Gastrocnemius medialis (tissue), 4 donors: ENCODE measurements around the gene LYPLA2. TPM values are rescaled to one million over a fixed set of nuclear protein-coding genes. Genes with fewer than 3 reads are reported as not detected.

Experiments used
- ATAC-seq, 2 donors: fragments of 150-250 bp; one replicate each; pipeline ENCODE4 v1.9.1; 2016
- DNase-seq, 2 donors: peaks; one replicate each; pipeline ENCODE4 v3.0.0-alpha.2; 2019
- H3K27ac ChIP-seq, 4 donors: fragments of 200-600 bp; sonication (generic); 1 replicate in 1 of 4; 2 replicates in 3 of 4; pipeline ENCODE4 v1.5.1; 2016 to 2018; ENCODE audit warnings: mild to moderate bottlenecking in 2 of 4, moderate library complexity in 1 of 4
- H3K27me3 ChIP-seq, 3 donors: fragments of 200-600 bp; sonication (generic) in 2 of 3; 1 replicate in 1 of 3; 2 replicates in 2 of 3; pipeline versions ENCODE4 v1.5.1 to v1.6.0; 2016 to 2019; ENCODE audit warnings: mild to moderate bottlenecking in 1 of 3, moderate library complexity in 1 of 3
- H3K36me3 ChIP-seq, 2 donors: fragments of 200-600 bp; sonication (generic) in 1 of 2; one replicate each; pipeline ENCODE4 v1.5.1; 2017 to 2018
- H3K4me1 ChIP-seq, 2 donors: fragments of 200-600 bp; sonication (generic) in 1 of 2; one replicate each; pipeline ENCODE4 v1.5.1; 2016 to 2017; ENCODE audit warnings: mild to moderate bottlenecking in 2 of 2
- H3K4me3 ChIP-seq, 4 donors: fragments of 200-600 bp; sonication (generic) in 3 of 4; 1 replicate in 1 of 4; 2 replicates in 3 of 4; pipeline ENCODE4 v1.5.1; 2016 to 2019; ENCODE audit warnings: mild to moderate bottlenecking in 2 of 4
- H3K9me3 ChIP-seq, 3 donors: fragments of 200-600 bp; sonication (generic) in 2 of 3; 1 replicate in 1 of 3; 2 replicates in 2 of 3; pipeline ENCODE4 v1.5.1; 2016 to 2019
- CTCF ChIP-seq, 5 experiments: fragments of 450-650 bp in 3 of 5; fragments of 200-600 bp in 2 of 5; sonication (generic) in 2 of 5; IDR thresholded peaks in 4 of 5; conservative IDR thresholded peaks in 1 of 5; 1 replicate in 4 of 5; 2 replicates in 1 of 5; pipeline ENCODE4 v1.5.1; 2016 to 2019; ENCODE audit warnings: antibody characterized with exemption in 5 of 5, mild to moderate bottlenecking in 3 of 5, moderate library complexity in 3 of 5
- POLR2A ChIP-seq, 2 donors: fragments of 450-650 bp; IDR thresholded peaks; one replicate each; pipeline ENCODE4 v1.6.1; 2017; ENCODE audit warnings: antibody characterized with exemption in 2 of 2, mild to moderate bottlenecking in 2 of 2, moderate library complexity in 2 of 2
- in situ Hi-C, 4 donors: fragments of 200-750 bp; cut with MboI; loops; one replicate each; pipeline versions ENCODE4 v1.15.0 to v1.8.0; 2017; ENCODE audit warnings: low sequenced_read_pairs in 4 of 4
- intact Hi-C: fragments of 100-400 bp; cut with DNase I; formaldehyde crosslinking; loops from one replicate; pipeline ENCODE4 v1.15.1; 2023; ENCODE audit warnings: low total_unique reads
- total RNA-seq, 4 donors: library from RNA; depleted of rRNA; stranded (reverse); fragments of >200 nt; gene quantifications; one replicate each; pipeline versions ENCODE4 v1.1.0 to v1.2.3, GENCODE V29; 2016

LYPLA2 gene
- total RNA-seq, 4 donors from 2014 or later, result 35.3 to 40.9 (median 36.7) TPM

- intact Hi-C loops, result no loop called here
- Histone ChIP-seq H3K27me3 (no peaks in the 10 kb centered on the region), H3K4me1 (peaks cover 24 to 26% of the 10 kb centered on the region in 2 donors), H3K27ac (no peak overlapping the region), H3K9me3 (no peaks in the 10 kb centered on the region), H3K36me3 (peaks cover 0 to 45% of the 10 kb centered on the region in 2 donors), H3K4me3 (no peak overlapping the region)
- no peak for TF ChIP-seq CTCF (IDR thresholded peaks at IDR 0.05 in 4 of 5, conservative IDR thresholded peaks at IDR 0.05 in 1 of 5)
- TF ChIP-seq POLR2A (IDR thresholded peaks at IDR 0.05), result no peak
- DNase-seq (no peak), ATAC-seq (no peak)
- in situ Hi-C loops, result no loop called here
Observed at GRCh38 chr1:23788695-23789094, 2.2 kb upstream of the LYPLA2 start.

- in situ Hi-C loops (no loop called here), intact Hi-C loops (loop anchor here (1.0 kb wide), 3 partner anchors 9 to 772 kb away; partner anchors contain the start of genes GALE, KDM1A and PITHD1)
- Histone ChIP-seq H3K4me1 (peaks cover 24 to 26% of the 10 kb centered on the region in 2 donors), H3K4me3 (peak overlapping the region; percentile 79 to 97 (median 80)), H3K36me3 (peaks cover 0 to 44% of the 10 kb centered on the region in 2 donors), H3K9me3 (no peaks in the 10 kb centered on the region), H3K27me3 (no peaks in the 10 kb centered on the region), H3K27ac (peak overlapping the region; percentile 86 to 90 (median 87))
- TF ChIP-seq CTCF (IDR thresholded peaks at IDR 0.05 in 4 of 5, conservative IDR thresholded peaks at IDR 0.05 in 1 of 5) (no peak), POLR2A (IDR thresholded peaks at IDR 0.05) (no peak)
- no peak for DNase-seq
- peak; percentile 11 to 12 for ATAC-seq
Observed at GRCh38 chr1:23791516-23792047, 637 bp downstream of the LYPLA2 start.

- DNase-seq (no peak), ATAC-seq (no peak)
- H3K27ac ChIP-seq, result peak overlapping the region; percentile 22 to 90 (median 87)
- peak overlapping the region; percentile 79 to 97 (median 80) for H3K4me3 ChIP-seq
- H3K36me3 ChIP-seq, result peaks cover 0 to 36% of the 10 kb centered on the region in 2 donors
- H3K9me3 ChIP-seq, result no peaks in the 10 kb centered on the region
- intact Hi-C loops, result no loop called here
- peaks cover 22 to 26% of the 10 kb centered on the region in 2 donors for H3K4me1 ChIP-seq
- TF ChIP-seq POLR2A (IDR thresholded peaks at IDR 0.05) (no peak), CTCF (IDR thresholded peaks at IDR 0.05 in 4 of 5, conservative IDR thresholded peaks at IDR 0.05 in 1 of 5) (no peak)
- no peaks in the 10 kb centered on the region for H3K27me3 ChIP-seq
- in situ Hi-C loops, result no loop called here
Observed at GRCh38 chr1:23792151-23792945, 1.4 kb downstream of the LYPLA2 start.

- H3K4me1 ChIP-seq, result peaks cover 17 to 26% of the 10 kb centered on the region in 2 donors
- peak overlapping the region in 2 of 4 donors; percentile 12 to 86 for H3K27ac ChIP-seq
- no peaks in the 10 kb centered on the region for H3K27me3 ChIP-seq
- H3K4me3 ChIP-seq, result no peak overlapping the region
- H3K36me3 ChIP-seq, result peaks cover 0 to 28% of the 10 kb centered on the region in 2 donors
- TF ChIP-seq POLR2A (IDR thresholded peaks at IDR 0.05) (no peak), CTCF (IDR thresholded peaks at IDR 0.05 in 4 of 5, conservative IDR thresholded peaks at IDR 0.05 in 1 of 5) (no peak)
- in situ Hi-C loops (no loop called here), intact Hi-C loops (no loop called here)
- no peak for ATAC-seq
- H3K9me3 ChIP-seq, result no peaks in the 10 kb centered on the region
- peak in 1 of 2 donors; percentile 39 for DNase-seq
Observed at GRCh38 chr1:23793018-23793781, 2.3 kb downstream of the LYPLA2 start.
